Karpas-422 (cell line): ENCODE data around the gene AP2A2. TPM values are rescaled to one million over a fixed set of nuclear protein-coding genes. Genes with fewer than 3 reads are reported as not detected.

ENCODE experiments used
- DNase-seq: peaks from one replicate; pipeline ENCODE4 v3.0.0-alpha.2; 2015
- H2AFZ ChIP-seq: fragments of 200-600 bp; sonication (generic); 2 replicates; pipeline ENCODE4 v1.6.1; 2014; ENCODE audit warnings: antibody characterized with exemption, low read length, mixed read lengths
- H3K27ac ChIP-seq: fragments of 200-600 bp; sonication (generic); 2 replicates; pipeline ENCODE4 v1.5.1; 2014; ENCODE audit warnings: mild to moderate bottlenecking, low read length, moderate library complexity
- H3K27me3 ChIP-seq: fragments of 200-600 bp; sonication (generic); 2 replicates; pipeline ENCODE4 v1.6.1; 2014; ENCODE audit warnings: low read length, mixed read lengths
- H3K36me3 ChIP-seq: fragments of 200-600 bp; sonication (generic); 2 replicates; pipeline ENCODE4 v1.6.1; 2014; ENCODE audit warnings: low read length, mixed read lengths; ENCODE audit not compliant: insufficient read depth
- H3K4me1 ChIP-seq: fragments of 200-600 bp; sonication (generic); 2 replicates; pipeline ENCODE4 v1.6.1; 2014; ENCODE audit warnings: mild to moderate bottlenecking, low read length, mixed read lengths
- H3K4me2 ChIP-seq: fragments of 200-600 bp; sonication (generic); 2 replicates; pipeline ENCODE4 v1.6.1; 2014; ENCODE audit warnings: low read length, low read depth, mild to moderate bottlenecking; ENCODE audit not compliant: poor library complexity, severe bottlenecking
- H3K4me3 ChIP-seq: fragments of 200-600 bp; sonication (generic); 2 replicates; pipeline ENCODE4 v1.5.1; 2014; ENCODE audit warnings: mild to moderate bottlenecking, antibody characterized with exemption, low read length, mixed read lengths
- H3K79me2 ChIP-seq: fragments of 200-600 bp; sonication (generic); 2 replicates; pipeline ENCODE4 v1.6.1; 2014; ENCODE audit warnings: mild to moderate bottlenecking, low read length, mixed read lengths
- H3K9ac ChIP-seq: fragments of 200-600 bp; sonication (generic); 2 replicates; pipeline ENCODE4 v1.6.0; 2014; ENCODE audit warnings: low read length
- H3K9me2 ChIP-seq: fragments of 200-600 bp; sonication (generic), shearing (Covaris generic); replicated peaks from 2 replicates; pipeline ENCODE4 v1.6.0; 2014; ENCODE audit warnings: mild to moderate bottlenecking, low read length, moderate library complexity; ENCODE audit not compliant: insufficient read depth
- H3K9me3 ChIP-seq: fragments of 300-700, 200-600 bp; sonication (generic); 2 replicates; pipeline ENCODE4 v1.6.1; 2014; ENCODE audit warnings: low read length, mixed read lengths
- H4K20me1 ChIP-seq: fragments of 200-600 bp; sonication (generic); 2 replicates; pipeline ENCODE4 v1.6.1; 2014; ENCODE audit warnings: mild to moderate bottlenecking, antibody characterized with exemption, low read length, low read depth; ENCODE audit not compliant: insufficient read depth
- total RNA-seq: library from RNA; depleted of rRNA; stranded (reverse); fragments of >200 nt; shearing (Covaris generic); gene quantifications from 2 replicates; pipeline ENCODE4 v1.2.3, GENCODE V29; 2014; ENCODE audit warnings: low replicate concordance

AP2A2 gene
- total RNA-seq, 1 experiment from 2014 or later = 34.6 TPM

DNA sequence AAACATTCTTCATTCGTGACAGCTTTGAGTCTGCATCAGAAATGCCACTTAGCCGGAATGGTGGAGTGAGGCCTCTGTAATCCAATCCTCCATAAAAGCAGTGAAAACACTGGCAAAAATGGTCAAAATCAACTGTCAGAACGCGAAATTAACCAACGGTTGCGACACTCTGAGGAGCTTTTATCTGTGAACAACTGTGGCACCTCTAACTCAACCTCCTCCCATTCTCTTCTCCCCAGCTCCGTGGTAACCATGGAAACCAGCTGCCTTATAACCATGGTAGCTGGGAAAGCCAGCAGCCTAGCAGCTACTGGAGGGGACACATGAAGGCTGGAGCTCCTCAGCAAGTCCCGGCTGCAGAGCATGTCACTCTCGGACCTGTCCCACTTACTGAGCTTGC, 20.3 kb downstream of the AP2A2 start:
- Histone ChIP-seq H3K27ac (no peak overlapping the region), H2AFZ (no peak overlapping the region), H3K79me2 (peaks cover 73% of the 10 kb centered on the region), H4K20me1 (no peaks in the 10 kb centered on the region), H3K9me3 (peaks cover 11% of the 10 kb centered on the region), H3K9ac (no peak overlapping the region), H3K9me2 (no peaks in the 10 kb centered on the region), H3K4me2 (no peak overlapping the region), H3K27me3 (no peaks in the 10 kb centered on the region), H3K36me3 (peaks cover 13% of the 10 kb centered on the region), H3K4me3 (no peak overlapping the region), H3K4me1 (no peaks in the 10 kb centered on the region)
- no peak for DNase-seq

DNA sequence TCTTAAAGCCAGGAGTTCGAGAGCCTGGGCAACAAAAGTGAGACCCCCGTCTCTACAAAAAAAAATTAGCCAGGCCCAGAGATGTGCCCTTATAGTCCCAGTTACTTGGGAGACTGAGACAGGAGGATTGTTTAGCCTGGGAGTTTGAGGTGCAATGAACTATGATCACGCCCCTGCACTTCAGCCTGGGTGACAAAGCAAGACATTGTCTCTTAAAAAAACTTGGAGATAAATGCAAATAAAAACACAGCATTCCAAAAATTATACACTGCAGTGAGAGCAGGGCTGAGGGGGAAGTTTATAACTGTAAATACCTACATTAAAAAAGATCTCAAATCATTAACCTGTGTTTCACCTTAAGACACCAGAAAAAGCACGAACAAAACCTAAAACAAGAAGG, 22.1 kb downstream of the AP2A2 start:
- H3K9ac ChIP-seq = no peak overlapping the region

DNA sequence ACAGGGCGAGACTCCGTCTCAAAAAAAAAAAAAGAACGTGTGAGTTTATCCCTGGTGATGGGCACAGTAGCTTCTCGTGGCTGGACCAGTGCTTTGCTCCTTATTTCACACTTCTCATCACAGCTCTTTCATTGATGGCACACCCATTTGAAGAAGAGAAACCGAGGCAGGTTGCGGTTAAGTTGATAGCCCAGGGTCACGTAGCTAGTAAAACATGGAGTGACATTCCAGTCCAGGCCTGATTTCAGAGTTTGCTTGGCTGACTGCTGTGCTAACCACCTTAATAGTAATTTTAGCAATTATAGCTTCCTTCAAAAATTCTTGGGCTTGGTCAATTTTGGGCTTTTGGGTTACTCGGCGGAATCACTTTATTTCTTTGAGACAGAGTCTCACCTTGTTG, 25.8 kb downstream of the AP2A2 start:
- Histone ChIP-seq H3K27ac (no peak overlapping the region), H4K20me1 (0 out of 2 replicates have a peak, but pooled peaks cover under 1% of the 10 kb centered on the region), H3K9ac (no peak overlapping the region), H3K4me1 (no peaks in the 10 kb centered on the region), H3K79me2 (peaks cover 75% of the 10 kb centered on the region), H2AFZ (no peak overlapping the region), H3K27me3 (no peaks in the 10 kb centered on the region), H3K9me3 (peaks cover 4% of the 10 kb centered on the region; the same call in 1 of the 2 replicates), H3K36me3 (peaks cover 5% of the 10 kb centered on the region; the same call in 1 of the 2 replicates), H3K9me2 (no peaks in the 10 kb centered on the region), H3K4me3 (no peak overlapping the region), H3K4me2 (no peak overlapping the region)
- DNase-seq = no peak

More for the DNA sequence above, 22.1 kb downstream of the AP2A2 start:
- Histone ChIP-seq H3K4me1 (no peaks in the 10 kb centered on the region), H2AFZ (no peak overlapping the region), H3K4me2 (no peak overlapping the region), H3K79me2 (peaks cover 71% of the 10 kb centered on the region), H3K27me3 (no peaks in the 10 kb centered on the region), H3K9me2 (no peaks in the 10 kb centered on the region), H3K4me3 (no peak overlapping the region), H3K9me3 (peaks cover 11% of the 10 kb centered on the region), H4K20me1 (no peaks in the 10 kb centered on the region), H3K36me3 (peaks cover 13% of the 10 kb centered on the region), H3K27ac (no peak overlapping the region)
- no peak for DNase-seq

DNA sequence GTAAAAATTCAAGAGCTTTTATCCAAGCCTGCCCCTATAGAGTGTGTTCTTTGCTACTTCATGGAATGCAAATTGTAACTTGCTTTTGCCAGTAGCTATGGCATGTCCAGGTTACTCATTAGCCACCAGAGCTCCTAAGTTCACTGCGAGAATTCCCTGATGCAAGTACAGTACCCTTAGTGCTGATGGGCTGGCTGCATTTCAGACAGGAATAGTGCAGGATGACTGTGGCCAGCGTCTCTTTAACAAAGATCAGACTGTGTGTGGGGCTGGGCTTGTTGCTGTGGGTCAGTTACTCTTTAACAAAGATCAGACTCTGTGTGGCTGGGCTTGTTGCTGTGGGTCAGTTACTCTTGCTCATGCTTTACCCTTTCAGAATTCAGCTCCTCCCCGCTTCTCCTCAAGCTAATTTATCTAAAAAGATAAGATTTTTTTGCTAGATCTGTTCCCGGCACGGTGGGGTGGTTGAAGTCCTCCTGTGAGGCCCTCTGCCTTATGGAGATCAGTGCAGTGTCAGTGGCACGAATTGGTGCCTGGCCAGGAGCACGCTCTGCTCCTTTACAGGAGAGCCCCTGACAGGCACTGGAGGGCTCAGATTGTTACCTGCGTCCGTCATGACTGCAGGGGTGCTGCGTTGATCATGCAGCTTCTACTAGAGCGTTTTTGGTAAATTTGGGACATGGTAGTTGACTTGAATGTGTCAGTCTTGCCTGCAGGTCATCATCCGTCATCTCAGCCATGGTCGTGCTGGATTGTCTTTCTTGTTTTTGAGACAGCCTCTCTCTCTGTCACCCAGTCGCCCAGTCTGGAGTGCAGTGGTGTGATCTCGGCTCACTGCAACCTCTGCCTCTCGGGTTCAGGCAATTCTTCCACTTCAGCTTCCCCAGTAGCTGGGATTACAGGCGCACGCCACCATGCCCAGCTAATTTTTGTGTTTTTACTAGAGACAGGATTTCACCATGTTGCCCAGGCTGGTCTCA, 27.0 kb downstream of the AP2A2 start:
- Histone ChIP-seq H3K79me2 (peaks cover 76% of the 10 kb centered on the region), H3K9me2 (no peaks in the 10 kb centered on the region), H4K20me1 (0 out of 2 replicates have a peak, but pooled peaks cover 5% of the 10 kb centered on the region), H3K27me3 (no peaks in the 10 kb centered on the region), H2AFZ (no peak overlapping the region), H3K4me1 (no peaks in the 10 kb centered on the region), H3K4me3 (no peak overlapping the region), H3K9me3 (peaks cover 4% of the 10 kb centered on the region; the same call in 1 of the 2 replicates), H3K9ac (no peak overlapping the region), H3K27ac (no peak overlapping the region), H3K4me2 (no peak overlapping the region), H3K36me3 (peaks cover 5% of the 10 kb centered on the region; the same call in 1 of the 2 replicates)
- no peak for DNase-seq

DNA sequence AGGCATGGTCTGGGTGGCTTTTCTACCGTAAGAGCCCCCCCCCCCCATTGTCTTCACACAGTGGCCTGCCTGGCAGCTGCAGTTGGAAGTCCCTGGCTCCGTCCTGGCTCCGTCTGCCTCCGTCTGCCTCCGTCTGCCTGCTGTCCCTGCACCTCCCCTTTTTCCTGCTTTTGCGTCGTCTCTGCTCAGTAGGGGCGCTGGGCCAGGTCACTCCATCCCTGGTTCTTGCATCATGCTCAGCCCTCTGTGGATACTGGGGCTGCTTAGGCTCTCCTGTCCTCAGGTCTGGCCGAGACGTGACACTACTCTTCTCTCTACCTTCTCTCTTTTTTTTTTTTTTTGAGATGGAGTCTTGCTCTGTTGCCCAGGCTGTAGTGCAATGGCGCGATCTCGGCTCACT, 27.8 kb downstream of the AP2A2 start:
- Histone ChIP-seq H3K9ac (no peak overlapping the region), H2AFZ (no peak overlapping the region), H3K79me2 (peaks cover 76% of the 10 kb centered on the region), H3K27ac (no peak overlapping the region), H3K4me2 (no peak overlapping the region), H3K4me3 (no peak overlapping the region), H3K4me1 (no peaks in the 10 kb centered on the region), H3K27me3 (no peaks in the 10 kb centered on the region), H4K20me1 (0 out of 2 replicates have a peak, but pooled peaks cover 5% of the 10 kb centered on the region), H3K9me3 (no peaks in the 10 kb centered on the region; the same call in 1 of the 2 replicates), H3K9me2 (no peaks in the 10 kb centered on the region), H3K36me3 (no peaks in the 10 kb centered on the region)
- DNase-seq = no peak

DNA sequence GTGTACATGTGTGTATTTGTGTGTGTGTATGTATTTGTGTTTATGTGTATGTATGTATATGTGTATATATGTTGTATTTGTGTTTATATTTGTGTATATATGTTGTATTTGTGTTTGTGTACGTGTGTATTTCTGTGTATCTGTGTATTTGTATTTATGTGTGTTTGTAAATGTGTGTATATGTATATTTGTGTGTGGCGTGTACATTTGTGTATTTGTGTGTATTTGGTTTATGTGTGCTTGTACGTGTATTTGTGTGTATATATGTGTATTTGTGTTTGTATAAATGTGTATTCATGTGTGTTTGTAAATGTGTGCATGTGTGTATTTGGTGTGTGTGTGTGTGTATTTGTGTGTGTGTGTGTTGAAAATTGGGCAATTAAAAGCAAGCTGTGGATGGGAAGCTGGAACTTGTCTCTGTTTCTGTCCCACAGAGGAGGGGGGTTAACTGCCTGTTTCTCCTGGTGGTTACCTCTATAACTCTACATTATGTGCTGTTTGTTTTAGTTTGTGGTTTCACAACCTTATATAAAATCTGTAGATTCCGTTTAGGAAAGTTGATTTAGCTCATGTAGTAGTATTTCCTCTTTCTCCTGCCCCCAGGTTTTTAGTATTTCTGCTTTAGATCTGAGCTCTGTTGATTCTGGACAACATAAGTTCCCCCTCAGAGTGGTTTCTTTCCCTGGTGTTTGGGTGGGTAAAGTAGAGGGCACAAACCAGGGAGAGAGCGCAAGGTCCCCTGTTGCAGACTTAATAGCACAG, 28.9 kb downstream of the AP2A2 start:
- DNase-seq = no peak
- no peak overlapping the region for H3K4me2 ChIP-seq
- H3K9me3 ChIP-seq = no peaks in the 10 kb centered on the region
- peaks cover 71% of the 10 kb centered on the region for H3K79me2 ChIP-seq
- 0 out of 2 replicates have a peak, but pooled peaks cover 5% of the 10 kb centered on the region for H4K20me1 ChIP-seq
- H3K9ac ChIP-seq = no peak overlapping the region
- no peak overlapping the region for H3K4me3 ChIP-seq
- no peaks in the 10 kb centered on the region for H3K36me3 ChIP-seq
- no peaks in the 10 kb centered on the region for H3K27me3 ChIP-seq
- H2AFZ ChIP-seq = no peak overlapping the region
- H3K27ac ChIP-seq = no peak overlapping the region
- H3K4me1 ChIP-seq = no peaks in the 10 kb centered on the region
- no peaks in the 10 kb centered on the region for H3K9me2 ChIP-seq

DNA sequence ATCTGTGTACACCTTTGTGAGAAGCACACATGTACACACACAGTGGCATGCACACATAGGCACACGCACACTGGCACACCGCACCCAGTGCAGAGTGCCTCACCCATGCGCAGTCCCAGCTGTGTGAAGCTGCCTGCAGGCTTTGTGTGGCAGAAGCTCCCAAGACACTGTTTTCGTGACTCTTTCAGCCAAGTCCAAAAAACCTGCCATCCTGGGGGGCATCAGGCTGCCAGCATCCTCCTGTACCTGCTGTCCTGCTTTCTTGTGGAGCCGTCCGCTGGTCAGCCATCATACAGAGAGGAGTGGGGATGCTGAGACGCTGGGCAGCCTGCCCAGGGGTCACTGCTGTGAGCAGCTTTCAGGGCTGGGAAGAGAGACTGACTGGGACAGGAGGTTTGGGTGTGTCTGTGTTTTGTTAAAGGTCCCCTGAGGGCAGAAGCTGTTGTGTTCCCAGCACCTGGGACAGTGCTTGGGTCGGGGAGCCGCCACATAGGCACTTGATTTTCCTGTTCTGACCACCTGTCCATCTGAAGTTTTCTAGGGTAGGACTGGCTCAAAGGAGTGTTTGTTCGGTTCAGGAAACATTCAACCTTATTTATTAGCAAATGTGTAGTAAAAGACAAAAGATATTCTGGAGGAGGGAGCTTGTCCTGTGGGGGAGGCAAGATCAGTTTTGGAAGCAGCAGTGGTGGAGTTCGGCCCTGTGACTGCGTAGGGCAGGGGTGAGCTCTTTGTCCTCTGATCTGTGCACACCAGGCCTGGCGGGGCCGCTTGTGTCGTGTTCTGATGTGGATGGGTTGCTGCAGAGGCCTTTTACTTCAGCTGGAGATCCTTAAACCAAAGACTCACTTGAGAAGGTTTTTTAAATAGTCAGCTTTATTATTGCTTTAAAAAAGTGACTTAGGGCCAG, 29.7 kb downstream of the AP2A2 start:
- Histone ChIP-seq H3K27me3 (no peaks in the 10 kb centered on the region), H3K9me2 (no peaks in the 10 kb centered on the region), H3K9me3 (no peaks in the 10 kb centered on the region), H3K9ac (no peak overlapping the region), H2AFZ (no peak overlapping the region), H3K4me3 (no peak overlapping the region), H4K20me1 (0 out of 2 replicates have a peak, but pooled peaks cover 5% of the 10 kb centered on the region), H3K36me3 (no peaks in the 10 kb centered on the region), H3K27ac (no peak overlapping the region), H3K79me2 (peaks cover 66% of the 10 kb centered on the region), H3K4me2 (no peak overlapping the region), H3K4me1 (no peaks in the 10 kb centered on the region)
- DNase-seq = no peak
